NCI-H1092 (cell line): ENCODE results near the gene MAP7D1.
A peak's percentile ranks its signal among the peaks of the same experiment; 100 is the strongest.
"Not testable (repeated sequence)": the region's sequence is repeated elsewhere in the genome, so short reads cannot be mapped to it uniquely, and the experiment has no call there.

ENCODE experiments used
- DNase-seq: peaks from one replicate; lab custom pipeline; 2025; lab: John Stamatoyannopoulos, UW

MAP7D1 gene

GRCh38 chr1:36151845-36152203, 4.1 kb upstream of the MAP7D1 start:
- DNase-seq: no peak

- no peak for DNase-seq
These were observed 2.5 kb upstream of the MAP7D1 start for GRCh38 chr1:36153476-36153875.

- DNase-seq: no peak
These were observed 1.6 kb upstream of the MAP7D1 start for GRCh38 chr1:36154335-36154734.

GRCh38 chr1:36154765-36155407, 1.1 kb upstream of the MAP7D1 start:
- DNase-seq: peak; percentile 43

GRCh38 chr1:36156329-36157114, 562 bp downstream of the MAP7D1 start:
- peak; percentile 53 for DNase-seq

GRCh38 chr1:36157115-36157903, 1.3 kb downstream of the MAP7D1 start:
- DNase-seq: no peak

GRCh38 chr1:36157973-36158826, 2.2 kb downstream of the MAP7D1 start:
- DNase-seq: no peak

GRCh38 chr1:36158827-36159252, 2.9 kb downstream of the MAP7D1 start:
- DNase-seq: not testable (repeated sequence)

GRCh38 chr1:36159614-36160387, 3.8 kb downstream of the MAP7D1 start:
- DNase-seq: no peak

GRCh38 chr1:36160388-36160948, 4.5 kb downstream of the MAP7D1 start:
- no peak for DNase-seq

- no peak for DNase-seq
These were observed 5.1 kb downstream of the MAP7D1 start for GRCh38 chr1:36160949-36161485.

GRCh38 chr1:36161641-36162531, 5.9 kb downstream of the MAP7D1 start:
- no peak for DNase-seq

- no peak for DNase-seq
These were observed 6.8 kb downstream of the MAP7D1 start for GRCh38 chr1:36162680-36163239.

GRCh38 chr1:36163426-36163825, 7.5 kb downstream of the MAP7D1 start:
- no peak for DNase-seq

GRCh38 chr1:36164361-36164760, 8.4 kb downstream of the MAP7D1 start:
- DNase-seq: no peak

- DNase-seq: no peak
These were observed 9.2 kb downstream of the MAP7D1 start for GRCh38 chr1:36165145-36165544.

GRCh38 chr1:36166136-36166535, 10.2 kb downstream of the MAP7D1 start:
- no peak for DNase-seq

- no peak for DNase-seq
These were observed 11.3 kb downstream of the MAP7D1 start for GRCh38 chr1:36166938-36167905.
